Tibial artery (tissue), 4 donors: ENCODE measurements around the gene PHACTR1.

ENCODE experiments used
- DNase-seq, 2 donors: peaks; one replicate each; pipeline ENCODE4 v3.0.0-alpha.2; 2019
- H3K27ac ChIP-seq, 2 donors: fragments of 200-600 bp; sonication (generic) in 1 of 2; 1 replicate in 1 of 2; 2 replicates in 1 of 2; pipeline ENCODE4 v1.5.1; 2018 to 2019; ENCODE audit warnings: mild to moderate bottlenecking in 1 of 2
- H3K27me3 ChIP-seq, 2 donors: fragments of 200-600 bp; sonication (generic) in 1 of 2; one replicate each; pipeline versions ENCODE4 v1.5.1 to v1.6.0; 2016 to 2019
- H3K36me3 ChIP-seq, 3 donors: fragments of 200-600 bp; sonication (generic) in 2 of 3; one replicate each; pipeline ENCODE4 v1.5.1; 2016 to 2019; ENCODE audit warnings: mild to moderate bottlenecking in 2 of 3
- H3K4me1 ChIP-seq, 4 donors: fragments of 200-600 bp; sonication (generic) in 2 of 4; 1 replicate in 3 of 4; 2 replicates in 1 of 4; pipeline ENCODE4 v1.5.1; 2016 to 2019
- H3K4me3 ChIP-seq, 2 donors: fragments of 200-600 bp; sonication (generic) in 1 of 2; 1 replicate in 1 of 2; 2 replicates in 1 of 2; pipeline ENCODE4 v1.5.1; 2018 to 2019; ENCODE audit warnings: mild to moderate bottlenecking in 2 of 2
- H3K9me3 ChIP-seq, 3 donors: fragments of 200-600 bp; sonication (generic) in 1 of 3; one replicate each; pipeline ENCODE4 v1.5.1; 2016 to 2019
- intact Hi-C: fragments of 100-400 bp; cut with DNase I; formaldehyde crosslinking; loops from one replicate; pipeline ENCODE4 v1.15.0; 2023; ENCODE audit warnings: low total_unique reads
- TF ChIP-seq, protein P1 (sequence below), 2 experiments: fragments of 200-600 bp in 1 of 2; fragments of 450-650 bp in 1 of 2; IDR thresholded peaks; one replicate each; pipeline ENCODE4 v1.5.1; 2017 to 2019; ENCODE audit warnings: antibody characterized with exemption in 2 of 2, mild to moderate bottlenecking in 1 of 2, moderate library complexity in 1 of 2

The PHACTR1 gene

GRCh38 chr6:13215390-13215789 lies 498.8 kb downstream of the PHACTR1 start:
- Histone ChIP-seq H3K9me3 (no peaks in the 10 kb centered on the region), H3K4me1 (peaks cover 0 to 22% (median 4%) of the 10 kb centered on the region in 4 donors), H3K36me3 (peaks cover 0 to 23% (median 11%) of the 10 kb centered on the region in 3 donors), H3K4me3 (no peak overlapping the region), H3K27ac (no peak overlapping the region), H3K27me3 (no peaks in the 10 kb centered on the region)
- intact Hi-C loops = no loop called here
- DNase-seq = no peak
- TF ChIP-seq, protein P1, sequence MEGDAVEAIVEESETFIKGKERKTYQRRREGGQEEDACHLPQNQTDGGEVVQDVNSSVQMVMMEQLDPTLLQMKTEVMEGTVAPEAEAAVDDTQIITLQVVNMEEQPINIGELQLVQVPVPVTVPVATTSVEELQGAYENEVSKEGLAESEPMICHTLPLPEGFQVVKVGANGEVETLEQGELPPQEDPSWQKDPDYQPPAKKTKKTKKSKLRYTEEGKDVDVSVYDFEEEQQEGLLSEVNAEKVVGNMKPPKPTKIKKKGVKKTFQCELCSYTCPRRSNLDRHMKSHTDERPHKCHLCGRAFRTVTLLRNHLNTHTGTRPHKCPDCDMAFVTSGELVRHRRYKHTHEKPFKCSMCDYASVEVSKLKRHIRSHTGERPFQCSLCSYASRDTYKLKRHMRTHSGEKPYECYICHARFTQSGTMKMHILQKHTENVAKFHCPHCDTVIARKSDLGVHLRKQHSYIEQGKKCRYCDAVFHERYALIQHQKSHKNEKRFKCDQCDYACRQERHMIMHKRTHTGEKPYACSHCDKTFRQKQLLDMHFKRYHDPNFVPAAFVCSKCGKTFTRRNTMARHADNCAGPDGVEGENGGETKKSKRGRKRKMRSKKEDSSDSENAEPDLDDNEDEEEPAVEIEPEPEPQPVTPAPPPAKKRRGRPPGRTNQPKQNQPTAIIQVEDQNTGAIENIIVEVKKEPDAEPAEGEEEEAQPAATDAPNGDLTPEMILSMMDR (IDR thresholded peaks at IDR 0.05) = no peak

DNA sequence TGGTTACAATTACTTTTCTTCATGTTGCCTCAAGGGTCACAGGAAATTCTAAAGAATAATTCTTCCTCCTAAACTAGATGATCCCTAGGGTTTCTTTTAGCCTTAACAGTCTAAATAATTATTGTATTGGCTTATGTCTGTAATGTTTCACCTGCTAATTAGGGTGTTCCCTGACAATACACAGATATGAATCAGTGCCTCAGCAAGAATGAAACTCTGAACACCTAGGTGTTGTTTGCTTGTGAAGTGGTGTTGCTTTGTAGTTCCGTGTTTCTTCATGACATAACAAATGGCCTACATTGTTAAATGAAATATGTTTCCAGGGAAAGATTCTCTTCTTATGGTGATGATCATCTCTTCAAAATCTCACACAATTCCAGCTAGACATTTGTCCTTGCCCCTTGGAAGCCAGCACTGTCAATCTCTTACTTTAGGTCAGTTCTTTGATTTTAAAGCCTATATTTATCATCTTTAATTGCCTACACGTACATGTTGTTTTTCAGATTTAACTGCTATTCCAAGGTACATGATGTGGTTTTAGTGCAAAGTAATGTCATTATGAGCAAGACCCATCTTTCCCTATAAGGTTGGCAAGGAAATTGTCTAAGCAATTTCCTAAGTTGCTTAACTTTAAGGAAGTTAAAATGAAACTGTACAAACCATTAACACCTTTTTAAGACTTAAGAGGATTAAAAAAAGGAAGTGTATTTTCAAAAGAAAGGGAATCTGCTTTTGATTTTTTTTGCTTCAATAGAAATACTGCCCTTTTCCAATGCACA lies 499.9 kb downstream of the PHACTR1 start:
- Histone ChIP-seq H3K27me3 (no peaks in the 10 kb centered on the region), H3K9me3 (no peaks in the 10 kb centered on the region), H3K36me3 (peaks cover 0 to 19% (median 11%) of the 10 kb centered on the region in 3 donors), H3K4me1 (peaks cover 0 to 22% (median 4%) of the 10 kb centered on the region in 4 donors), H3K4me3 (no peak overlapping the region), H3K27ac (peak overlapping the region in 1 of 2 donors; percentile 37)
- DNase-seq = no peak
- intact Hi-C loops = no loop called here
- TF ChIP-seq, protein P1 (IDR thresholded peaks at IDR 0.05) = no peak

DNA sequence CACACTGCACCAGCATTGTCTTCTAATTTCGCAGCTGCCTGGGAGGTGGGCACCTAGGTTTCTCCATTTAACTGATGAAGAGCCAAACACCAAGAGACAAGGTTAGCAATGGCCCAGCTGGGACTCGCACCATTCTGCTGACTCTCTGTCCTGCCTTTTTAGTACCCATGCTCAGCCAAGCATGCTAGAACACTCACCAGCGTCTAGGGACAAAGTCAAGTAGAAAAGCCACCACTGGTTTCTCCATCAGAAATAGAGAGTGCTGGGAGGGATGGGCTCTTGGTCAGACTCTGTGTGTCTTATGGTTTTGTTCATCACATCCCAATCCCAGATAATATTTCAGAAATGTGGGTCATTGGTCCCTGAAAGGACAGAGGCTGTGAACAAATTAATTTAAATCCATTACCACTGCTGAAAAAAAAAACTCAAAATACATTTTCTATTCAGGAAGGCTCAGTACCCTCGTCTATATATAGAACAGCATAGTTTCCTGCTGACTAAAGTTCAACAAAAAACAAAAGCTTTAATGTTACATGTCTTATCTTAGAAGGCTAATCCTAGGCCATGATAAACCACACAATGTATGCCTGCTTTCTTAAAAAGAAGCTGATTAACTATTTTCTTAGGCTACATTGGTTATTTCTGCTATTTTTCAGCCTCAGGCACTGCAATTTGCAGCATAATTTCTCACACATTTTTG lies 500.8 kb downstream of the PHACTR1 start:
- H3K9me3 ChIP-seq = no peaks in the 10 kb centered on the region
- no peak overlapping the region for H3K4me3 ChIP-seq
- H3K4me1 ChIP-seq = peaks cover 0 to 22% (median 4%) of the 10 kb centered on the region in 4 donors
- H3K36me3 ChIP-seq = peaks cover 0 to 13% (median 11%) of the 10 kb centered on the region in 3 donors
- no peak for DNase-seq
- H3K27me3 ChIP-seq = no peaks in the 10 kb centered on the region
- H3K27ac ChIP-seq = peak overlapping the region; percentile 3 to 37
- TF ChIP-seq, protein P1 (IDR thresholded peaks at IDR 0.05) = no peak
- intact Hi-C loops = no loop called here

DNA sequence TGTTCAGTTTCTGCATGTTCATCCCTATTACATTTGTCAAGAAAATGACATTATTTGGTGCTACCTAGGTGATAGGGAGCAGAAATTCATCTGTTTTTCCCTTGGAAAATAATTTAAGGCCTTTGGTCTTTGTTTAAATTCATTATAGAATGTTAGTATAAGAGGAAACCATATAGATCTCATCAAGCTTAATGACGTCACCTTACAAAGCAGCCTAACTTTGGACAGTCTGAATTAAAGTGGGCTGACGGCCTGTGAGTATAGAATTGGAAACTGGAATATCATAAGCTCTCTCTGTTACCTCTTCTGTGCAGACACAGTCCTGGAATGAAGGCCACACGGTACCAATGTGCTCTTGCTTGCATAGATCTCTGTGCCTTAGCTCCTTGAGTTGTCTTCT lies 503.7 kb downstream of the PHACTR1 start:
- Histone ChIP-seq H3K27me3 (no peaks in the 10 kb centered on the region), H3K36me3 (peaks cover 0 to 5% (median 0%) of the 10 kb centered on the region in 3 donors), H3K27ac (no peak overlapping the region), H3K4me1 (peaks cover 0 to 22% (median 4%) of the 10 kb centered on the region in 4 donors), H3K4me3 (no peak overlapping the region), H3K9me3 (no peaks in the 10 kb centered on the region)
- no peak for DNase-seq
- intact Hi-C loops = no loop called here
- TF ChIP-seq, protein P1 (IDR thresholded peaks at IDR 0.05) = no peak

- TF ChIP-seq, protein P1 (IDR thresholded peaks at IDR 0.05) = no peak
- Histone ChIP-seq H3K36me3 (peaks cover 0 to 5% (median 4%) of the 10 kb centered on the region in 3 donors), H3K4me1 (peaks cover 0 to 15% (median 4%) of the 10 kb centered on the region in 4 donors), H3K9me3 (no peaks in the 10 kb centered on the region), H3K4me3 (no peak overlapping the region), H3K27me3 (no peaks in the 10 kb centered on the region), H3K27ac (no peak overlapping the region)
- DNase-seq = no peak
- intact Hi-C loops = no loop called here
These were observed 505.5 kb downstream of the PHACTR1 start for GRCh38 chr6:13222048-13222447.
